Measurements from ENCODE around the gene IGF2R.

Gene IGF2R

DNA sequence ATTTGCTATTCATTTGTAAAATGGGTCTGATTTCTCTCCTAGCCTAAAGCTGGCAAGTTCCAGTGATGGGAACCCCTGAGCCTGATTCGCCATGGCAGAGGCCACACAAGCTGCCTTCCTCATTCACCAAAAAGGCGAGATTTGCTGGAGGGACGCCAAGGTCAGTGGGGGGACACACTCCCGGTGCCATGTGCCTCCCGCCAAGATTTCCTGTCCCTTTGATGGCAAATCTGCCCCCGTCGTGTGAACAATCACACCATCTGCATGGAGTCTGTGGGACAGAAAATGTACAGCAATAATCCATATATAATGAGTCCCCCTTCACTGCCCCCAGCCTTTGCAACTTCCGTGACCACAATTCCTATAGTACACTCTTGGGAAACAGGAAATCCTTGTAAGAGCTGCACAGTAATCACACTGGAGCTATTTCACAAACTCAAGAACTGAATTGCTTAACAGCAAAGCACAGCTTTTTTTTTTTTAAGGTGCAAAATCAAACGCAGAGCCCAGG, 15.7 kb upstream of the IGF2R start:
- H3K4me3 ChIP-seq (ENCODE audit: low read depth, low read length), result no peak overlapping the region
- TF ChIP-seq, protein P1, sequence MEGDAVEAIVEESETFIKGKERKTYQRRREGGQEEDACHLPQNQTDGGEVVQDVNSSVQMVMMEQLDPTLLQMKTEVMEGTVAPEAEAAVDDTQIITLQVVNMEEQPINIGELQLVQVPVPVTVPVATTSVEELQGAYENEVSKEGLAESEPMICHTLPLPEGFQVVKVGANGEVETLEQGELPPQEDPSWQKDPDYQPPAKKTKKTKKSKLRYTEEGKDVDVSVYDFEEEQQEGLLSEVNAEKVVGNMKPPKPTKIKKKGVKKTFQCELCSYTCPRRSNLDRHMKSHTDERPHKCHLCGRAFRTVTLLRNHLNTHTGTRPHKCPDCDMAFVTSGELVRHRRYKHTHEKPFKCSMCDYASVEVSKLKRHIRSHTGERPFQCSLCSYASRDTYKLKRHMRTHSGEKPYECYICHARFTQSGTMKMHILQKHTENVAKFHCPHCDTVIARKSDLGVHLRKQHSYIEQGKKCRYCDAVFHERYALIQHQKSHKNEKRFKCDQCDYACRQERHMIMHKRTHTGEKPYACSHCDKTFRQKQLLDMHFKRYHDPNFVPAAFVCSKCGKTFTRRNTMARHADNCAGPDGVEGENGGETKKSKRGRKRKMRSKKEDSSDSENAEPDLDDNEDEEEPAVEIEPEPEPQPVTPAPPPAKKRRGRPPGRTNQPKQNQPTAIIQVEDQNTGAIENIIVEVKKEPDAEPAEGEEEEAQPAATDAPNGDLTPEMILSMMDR (IDR thresholded peaks at IDR 0.05; ENCODE audit: low read depth, low read length), result no peak

DNA sequence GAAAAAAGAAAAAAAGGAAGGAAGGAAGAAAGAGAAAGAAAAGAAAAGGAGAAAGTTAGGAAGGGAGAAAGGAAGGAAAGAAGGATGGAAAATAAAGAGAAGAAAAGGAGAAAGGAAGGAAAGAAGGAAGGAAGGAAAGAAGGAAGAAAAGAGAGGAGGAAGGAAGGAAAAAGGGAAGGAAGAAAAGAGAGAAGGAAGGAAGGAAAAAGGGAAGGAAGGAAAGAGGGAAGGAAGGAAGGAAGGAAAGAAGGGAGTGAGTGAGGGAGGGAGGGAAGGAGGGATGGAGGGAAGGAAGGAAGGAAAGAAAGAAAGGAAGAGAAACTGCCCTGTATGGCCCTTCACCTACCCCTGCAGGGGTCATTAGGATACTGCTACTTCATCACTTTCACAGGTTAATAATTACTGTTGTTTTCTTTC, 12.9 kb upstream of the IGF2R start:
- H3K4me3 ChIP-seq (ENCODE audit: low read depth, low read length), result no peak overlapping the region
- TF ChIP-seq, protein P1 (IDR thresholded peaks at IDR 0.05; ENCODE audit: low read depth, low read length), result no peak

DNA sequence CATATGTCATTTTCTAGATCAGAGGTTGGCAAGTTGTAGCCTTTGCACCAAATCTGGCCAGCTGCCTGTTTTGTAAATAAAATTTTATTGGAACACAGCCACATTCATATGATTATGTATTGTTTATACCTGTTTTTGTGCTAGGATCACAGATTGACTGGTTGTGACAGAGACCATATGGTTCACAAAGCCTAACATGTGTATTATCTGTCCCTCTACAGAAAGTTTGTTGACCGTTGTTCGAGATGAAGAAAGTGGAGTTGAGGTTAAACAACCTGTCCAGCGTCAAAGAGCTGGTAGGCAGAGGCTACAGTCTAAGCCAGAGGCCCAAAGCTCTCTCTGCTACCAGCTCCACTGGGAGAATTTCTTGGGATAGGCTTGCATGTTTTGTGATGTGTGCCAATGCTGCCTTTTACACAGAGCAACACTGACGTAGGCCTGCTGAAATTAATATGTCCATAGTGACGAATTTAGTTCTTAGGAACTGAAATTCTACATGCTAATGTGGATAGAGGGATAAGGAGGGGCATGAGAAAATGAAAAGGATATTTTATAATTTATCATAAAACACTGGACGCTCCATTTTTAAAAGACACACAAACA, 11.7 kb upstream of the IGF2R start:
- no peak overlapping the region for H3K4me3 ChIP-seq (ENCODE audit: low read depth, low read length)
- TF ChIP-seq, protein P1 (IDR thresholded peaks at IDR 0.05; ENCODE audit: low read depth, low read length), result no peak

DNA sequence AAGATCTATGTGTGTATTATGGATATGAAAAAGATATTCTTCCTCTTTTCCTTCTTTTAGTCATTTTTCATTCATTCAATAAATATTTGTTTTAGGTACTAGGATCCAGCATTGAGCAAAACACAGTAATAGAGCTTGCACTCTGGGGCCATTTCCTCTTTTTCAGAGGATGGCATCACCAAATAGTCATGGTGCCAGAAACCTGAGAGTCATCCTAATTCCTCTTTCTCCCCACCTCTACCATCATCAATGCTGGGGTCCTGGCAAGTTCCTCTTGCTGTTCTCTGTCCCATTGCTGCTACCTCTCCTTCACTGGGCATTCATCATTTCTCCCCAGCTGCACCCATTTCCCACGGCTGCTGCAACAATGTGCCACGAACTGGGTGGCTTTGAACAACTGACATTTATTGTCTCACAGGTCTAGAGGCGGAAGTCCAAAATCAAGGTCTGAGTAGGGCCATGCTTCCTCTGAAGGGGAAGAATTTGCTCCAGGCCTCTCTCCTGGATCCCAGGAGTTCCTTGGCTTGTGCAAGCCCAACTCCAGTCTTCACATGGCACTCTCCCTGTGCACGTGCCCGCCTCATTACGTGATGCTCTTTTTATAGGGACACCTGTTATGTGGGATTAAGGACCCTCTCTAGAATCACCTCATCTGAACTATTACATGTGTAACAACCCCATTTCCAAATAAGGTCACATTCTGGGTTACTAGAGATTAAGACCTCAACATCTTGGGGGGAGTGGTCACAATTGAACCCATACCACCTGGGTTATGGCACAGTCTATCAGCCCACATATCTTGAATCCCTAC, 9.5 kb upstream of the IGF2R start:
- H3K4me3 ChIP-seq (ENCODE audit: low read depth, low read length), result no peak overlapping the region
- TF ChIP-seq, protein P1 (IDR thresholded peaks at IDR 0.05; ENCODE audit: low read depth, low read length), result no peak

DNA sequence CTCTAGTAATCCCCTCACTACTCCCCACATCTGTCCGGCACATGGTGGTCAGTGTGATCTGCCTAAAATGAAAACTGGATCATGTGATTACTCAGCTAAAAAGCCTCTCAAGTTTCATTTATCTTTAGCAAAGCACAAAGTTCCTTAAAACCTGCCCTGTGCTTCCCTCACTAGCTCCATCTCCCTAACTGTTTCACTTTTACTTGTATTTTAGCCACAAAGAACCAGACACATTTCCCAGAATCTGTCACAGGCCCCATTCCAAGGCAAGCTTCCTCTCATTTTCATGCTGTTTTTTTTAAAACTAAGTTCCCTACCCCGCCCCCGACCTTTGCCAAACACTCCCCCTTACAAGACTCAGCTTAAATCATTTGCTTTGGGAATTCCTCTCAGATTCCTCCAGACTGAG, 8.9 kb upstream of the IGF2R start:
- no peak overlapping the region for H3K4me3 ChIP-seq (ENCODE audit: low read depth, low read length)
- TF ChIP-seq, protein P1 (IDR thresholded peaks at IDR 0.05; ENCODE audit: low read depth, low read length), result no peak

DNA sequence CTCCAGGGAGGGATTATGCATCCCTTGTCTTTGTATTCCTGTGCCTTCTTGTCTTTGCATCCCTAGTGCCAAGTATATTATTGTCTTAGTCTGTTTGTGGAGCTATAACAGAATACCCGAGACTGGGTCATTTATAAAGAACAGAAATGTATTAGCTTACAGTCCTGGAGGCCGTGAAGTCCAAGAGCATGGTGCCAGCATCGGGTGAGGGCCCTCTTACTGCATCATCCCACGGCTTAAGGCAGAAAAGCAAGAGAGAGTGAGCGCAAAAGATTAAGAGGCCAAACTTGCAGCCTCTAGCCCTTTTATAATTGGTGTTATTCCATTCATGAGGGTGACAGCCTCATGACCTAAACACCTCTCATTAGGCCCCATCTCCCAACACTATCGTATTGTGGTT, 8.4 kb upstream of the IGF2R start:
- no peak overlapping the region for H3K4me3 ChIP-seq (ENCODE audit: low read depth, low read length)
- TF ChIP-seq, protein P1 (IDR thresholded peaks at IDR 0.05; ENCODE audit: low read depth, low read length), result no peak

DNA sequence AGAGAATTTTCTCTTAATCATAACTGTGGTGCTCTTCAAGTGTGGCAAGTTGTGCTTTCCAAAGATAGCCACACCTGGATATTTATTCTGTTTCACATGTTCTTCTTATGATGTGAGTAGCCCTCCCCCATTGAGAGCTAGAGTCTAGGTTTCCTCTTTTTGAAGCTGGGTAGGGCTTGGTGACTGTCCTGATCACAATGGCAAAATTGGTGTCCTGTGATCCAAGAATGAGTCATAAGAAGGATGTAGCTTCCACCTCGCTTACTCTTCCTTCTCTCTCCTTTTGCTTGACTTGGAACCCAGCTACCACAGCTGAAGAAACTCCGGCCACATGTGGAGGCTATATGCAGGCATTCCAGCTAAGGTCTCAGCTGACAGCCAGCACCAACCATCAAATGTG, 7.4 kb upstream of the IGF2R start:
- H3K4me3 ChIP-seq (ENCODE audit: low read depth, low read length), result no peak overlapping the region
- TF ChIP-seq, protein P1 (IDR thresholded peaks at IDR 0.05; ENCODE audit: low read depth, low read length), result no peak

Measured in WI38 (cell line).